Brain pericyte (primary cell): Measurements from ENCODE around the gene AMIGO3.

Experiments used
- DNase-seq: peaks from one replicate; pipeline ENCODE4 v3.0.0-alpha.2; 2012; ENCODE audit warnings: low read depth, low spot score

Gene AMIGO3

GRCh38 chr3:49725906-49726681 is 6.6 kb upstream of the AMIGO3 start:
- no peak for DNase-seq

GRCh38 chr3:49724586-49724985 is 5.1 kb upstream of the AMIGO3 start:
- DNase-seq = no peak

- DNase-seq = peak; percentile 88
Measured at GRCh38 chr3:49723628-49724551, 4.4 kb upstream of the AMIGO3 start, which contains the start of gene GMPPB. GMPPB (minus strand) TSS chr3:49723951; CDS start chr3:49723726, 225 bp downstream.

GRCh38 chr3:49723296-49723627 is 3.8 kb upstream of the AMIGO3 start:
- no peak for DNase-seq

- no peak for DNase-seq
Measured at GRCh38 chr3:49722896-49723295, 3.4 kb upstream of the AMIGO3 start.

- no peak for DNase-seq
Measured at GRCh38 chr3:49721896-49722781, 2.7 kb upstream of the AMIGO3 start.

- no peak for DNase-seq
Measured at GRCh38 chr3:49721596-49721895, 2.1 kb upstream of the AMIGO3 start.

GRCh38 chr3:49720855-49721595 is 1.5 kb upstream of the AMIGO3 start:
- DNase-seq = no peak

- DNase-seq = no peak
Measured at GRCh38 chr3:49718858-49719213, 648 bp downstream of the AMIGO3 start.

- no peak for DNase-seq
Measured at GRCh38 chr3:49717959-49718857, 1.3 kb downstream of the AMIGO3 start.

GRCh38 chr3:49717211-49717958 is 2.1 kb downstream of the AMIGO3 start:
- DNase-seq = no peak

GRCh38 chr3:49716691-49717210 is 2.7 kb downstream of the AMIGO3 start:
- no peak for DNase-seq

- no peak for DNase-seq
Measured at GRCh38 chr3:49716169-49716568, 3.3 kb downstream of the AMIGO3 start.

GRCh38 chr3:49715611-49716121 is 3.8 kb downstream of the AMIGO3 start:
- no peak for DNase-seq

- no peak for DNase-seq
Measured at GRCh38 chr3:49714728-49715550, 4.5 kb downstream of the AMIGO3 start.

- DNase-seq = no peak
Measured at GRCh38 chr3:49713336-49714105, 6.0 kb downstream of the AMIGO3 start.

GRCh38 chr3:49712631-49713317 is 6.7 kb downstream of the AMIGO3 start:
- DNase-seq = no peak
